HG03045 (cell line): ENCODE data around the gene RBPJL.

Source experiments
- ATAC-seq: cut with Tn5 transposase; IDR thresholded peaks from one replicate; pipeline ENCODE4 v1.9.1; 2021; ENCODE audit warnings: mild to moderate bottlenecking, moderate library complexity; ENCODE audit not compliant: unreplicated experiment

Gene RBPJL, protein sequence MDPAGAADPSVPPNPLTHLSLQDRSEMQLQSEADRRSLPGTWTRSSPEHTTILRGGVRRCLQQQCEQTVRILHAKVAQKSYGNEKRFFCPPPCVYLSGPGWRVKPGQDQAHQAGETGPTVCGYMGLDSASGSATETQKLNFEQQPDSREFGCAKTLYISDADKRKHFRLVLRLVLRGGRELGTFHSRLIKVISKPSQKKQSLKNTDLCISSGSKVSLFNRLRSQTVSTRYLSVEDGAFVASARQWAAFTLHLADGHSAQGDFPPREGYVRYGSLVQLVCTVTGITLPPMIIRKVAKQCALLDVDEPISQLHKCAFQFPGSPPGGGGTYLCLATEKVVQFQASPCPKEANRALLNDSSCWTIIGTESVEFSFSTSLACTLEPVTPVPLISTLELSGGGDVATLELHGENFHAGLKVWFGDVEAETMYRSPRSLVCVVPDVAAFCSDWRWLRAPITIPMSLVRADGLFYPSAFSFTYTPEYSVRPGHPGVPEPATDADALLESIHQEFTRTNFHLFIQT

DNA sequence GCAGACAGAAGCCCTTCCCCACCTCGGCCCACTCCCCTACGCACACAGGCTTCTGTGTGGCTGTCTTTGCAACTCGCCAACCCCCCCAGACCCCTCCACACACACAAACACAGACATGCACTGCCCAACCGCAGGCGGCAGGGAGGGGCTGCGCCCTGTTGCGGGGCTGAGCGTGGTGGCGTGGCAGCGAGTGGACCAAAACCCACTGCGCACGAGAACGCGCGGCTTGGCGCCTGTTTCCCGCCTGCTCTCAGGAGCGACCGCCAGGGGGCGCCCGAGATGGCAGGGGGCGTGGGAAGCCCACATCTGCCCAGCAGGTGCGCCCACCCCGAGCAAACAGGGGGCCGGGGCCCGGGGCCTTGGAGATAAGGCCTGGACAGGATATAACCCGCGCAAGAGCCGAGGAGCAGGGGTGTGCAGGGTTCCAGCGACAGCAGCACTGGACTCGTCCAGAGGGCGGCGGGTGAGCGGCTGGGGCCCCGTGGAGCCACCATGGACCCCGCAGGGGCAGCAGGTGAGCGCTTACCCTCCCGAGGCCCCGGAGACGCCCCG lies at the start of gene RBPJL:
Gene RBPJL (plus strand): TSS at position 410 of the 552 bp plus-strand sequence. CDS start 83 bp downstream, at position 493.
- no peak for ATAC-seq

DNA sequence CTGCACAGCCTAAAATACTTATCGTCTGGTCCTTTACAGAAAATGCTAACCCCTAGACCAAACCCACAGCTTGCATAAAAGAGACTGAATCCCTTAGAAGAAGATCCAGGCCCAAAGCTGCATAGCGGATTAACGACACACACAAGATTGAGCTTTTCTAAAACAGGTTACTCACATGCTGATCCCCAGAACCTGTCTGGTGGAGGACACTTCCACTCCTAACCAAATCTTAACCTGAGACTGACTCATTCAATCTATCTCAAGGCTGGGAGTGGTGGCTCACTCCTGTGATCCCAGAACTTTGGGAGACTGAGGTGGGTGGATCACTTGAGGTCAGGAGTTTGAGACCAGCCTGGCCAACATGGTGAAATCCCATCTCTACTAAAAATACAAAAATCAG lies 49.5 kb upstream of the RBPJL start:
- no peak for ATAC-seq

DNA sequence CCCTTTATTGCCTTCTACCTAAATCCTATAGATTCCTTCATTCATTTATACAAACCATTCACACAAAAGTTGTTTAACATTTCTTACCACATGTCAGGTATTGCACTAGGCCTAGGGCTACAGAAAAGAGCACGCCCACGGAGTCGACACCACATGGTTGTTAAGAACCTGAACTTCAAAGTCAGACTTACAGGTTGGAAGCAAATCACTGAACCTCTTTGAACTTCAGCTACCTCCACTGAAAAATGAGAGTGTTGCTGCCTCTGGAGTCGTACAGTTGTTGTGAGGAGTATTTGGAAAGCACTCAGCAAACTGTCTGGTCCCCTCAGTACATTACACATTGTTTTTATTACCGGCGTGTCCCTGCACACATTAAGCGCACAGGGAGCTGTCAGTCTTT lies 48.9 kb upstream of the RBPJL start:
- no peak for ATAC-seq

DNA sequence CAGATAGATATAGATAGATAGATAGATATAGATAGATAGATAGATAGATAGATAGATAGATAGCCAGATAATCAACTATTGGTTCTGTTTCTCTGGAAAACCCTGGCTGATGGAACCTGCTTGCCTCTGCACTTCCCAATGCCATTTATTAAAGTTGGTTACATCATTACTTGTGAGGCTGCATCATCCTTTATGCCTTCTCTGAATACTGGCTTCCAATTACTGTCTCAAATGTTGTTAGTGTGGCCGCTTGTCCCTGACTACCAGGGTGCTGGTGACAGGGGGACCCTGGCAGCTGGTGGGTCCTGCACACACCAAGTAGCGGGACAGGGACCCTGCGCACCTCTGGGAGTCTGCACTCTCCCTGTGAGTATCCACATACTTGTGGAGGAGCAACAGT lies 48.4 kb upstream of the RBPJL start:
- no peak for ATAC-seq

DNA sequence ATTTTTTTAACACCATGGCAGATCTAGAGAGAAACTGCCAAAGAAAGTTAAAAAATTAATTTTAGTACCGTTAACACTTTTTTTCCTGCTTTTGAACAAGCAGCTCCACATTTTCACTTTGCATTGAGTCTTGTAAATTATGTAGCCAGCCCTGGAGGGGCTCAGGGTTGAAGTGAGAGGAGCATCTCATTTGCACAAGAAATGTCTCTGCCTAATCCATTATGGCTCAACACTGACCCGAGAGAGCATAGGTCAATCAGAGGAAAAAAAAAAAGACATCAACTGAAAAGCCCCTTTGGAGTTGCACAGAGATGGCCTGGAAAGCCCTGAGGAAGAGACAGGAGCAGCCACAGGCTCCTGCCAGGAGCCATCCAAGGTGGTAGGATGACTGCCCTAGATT lies 48.0 kb upstream of the RBPJL start:
- ATAC-seq: no peak

DNA sequence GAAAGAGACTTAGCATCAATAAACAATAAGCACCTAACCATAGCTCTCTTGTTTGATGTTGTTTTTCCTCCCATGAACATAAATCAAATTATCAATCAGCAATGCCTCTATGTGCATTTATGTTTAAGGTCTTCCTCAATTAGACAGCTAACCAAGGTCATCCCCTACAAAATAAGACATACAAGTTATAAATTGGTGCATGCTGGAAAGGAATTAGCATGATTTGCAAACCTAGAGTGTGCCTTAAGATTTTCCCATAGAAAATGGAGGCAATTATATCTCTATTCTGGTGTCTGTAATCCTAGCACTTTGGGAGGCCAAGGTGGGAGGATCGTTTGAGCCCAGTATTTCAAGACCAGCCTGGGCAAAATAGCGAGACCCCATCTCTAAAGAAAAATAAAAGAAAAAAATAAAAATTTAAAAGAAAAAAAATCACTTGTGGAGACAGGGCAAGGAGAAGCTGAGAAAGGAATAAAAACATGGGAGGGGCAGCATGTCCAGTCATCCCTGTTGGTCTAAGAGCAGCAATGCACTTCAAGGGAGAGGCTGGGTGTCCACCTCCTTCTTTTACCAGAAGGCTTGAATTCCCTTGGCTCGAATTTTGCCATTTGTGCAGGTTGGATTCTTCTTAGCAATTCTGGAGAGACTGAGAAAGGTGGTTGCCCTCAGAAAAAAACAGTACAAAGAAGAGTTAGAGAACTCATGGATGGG lies 42.9 kb upstream of the RBPJL start:
- no peak for ATAC-seq

DNA sequence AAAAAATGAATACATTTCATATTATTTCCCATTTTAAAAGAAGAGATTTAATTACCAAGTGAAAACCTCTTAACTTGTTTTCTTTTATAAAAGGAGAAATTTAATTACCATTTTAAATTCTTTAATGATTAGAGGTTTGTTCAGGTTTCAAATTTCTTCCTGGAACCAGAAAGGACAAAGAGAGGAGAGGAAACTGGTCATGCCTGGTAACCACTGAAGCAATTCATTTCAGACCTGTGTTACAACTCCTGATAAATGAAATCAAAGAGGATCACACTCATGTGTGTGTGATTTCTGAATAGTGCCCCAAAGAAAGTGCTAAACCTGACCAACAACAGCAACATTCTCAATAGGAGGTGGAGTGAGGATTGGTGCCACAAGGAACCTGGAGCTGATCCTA lies 39.7 kb upstream of the RBPJL start:
- no peak for ATAC-seq

DNA sequence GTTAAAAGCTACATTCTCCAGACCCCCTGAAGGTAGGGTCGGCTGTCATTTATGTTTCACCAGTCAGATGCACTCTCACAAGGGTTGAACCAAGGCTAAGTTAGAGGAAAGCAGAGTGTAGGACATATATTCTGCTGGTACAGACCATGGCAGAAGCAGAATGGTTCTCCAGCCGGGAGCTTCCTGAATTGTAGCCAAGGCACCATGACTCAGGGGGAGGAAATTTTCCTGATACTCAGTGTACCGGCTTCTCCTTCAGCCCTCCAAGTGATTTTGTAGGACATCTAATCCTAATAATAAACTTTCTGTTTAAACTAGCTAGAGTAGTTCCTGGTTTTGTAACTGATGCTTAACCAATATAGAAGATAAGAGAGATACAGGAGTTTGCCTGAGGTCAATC lies 38.1 kb upstream of the RBPJL start:
- no peak for ATAC-seq

DNA sequence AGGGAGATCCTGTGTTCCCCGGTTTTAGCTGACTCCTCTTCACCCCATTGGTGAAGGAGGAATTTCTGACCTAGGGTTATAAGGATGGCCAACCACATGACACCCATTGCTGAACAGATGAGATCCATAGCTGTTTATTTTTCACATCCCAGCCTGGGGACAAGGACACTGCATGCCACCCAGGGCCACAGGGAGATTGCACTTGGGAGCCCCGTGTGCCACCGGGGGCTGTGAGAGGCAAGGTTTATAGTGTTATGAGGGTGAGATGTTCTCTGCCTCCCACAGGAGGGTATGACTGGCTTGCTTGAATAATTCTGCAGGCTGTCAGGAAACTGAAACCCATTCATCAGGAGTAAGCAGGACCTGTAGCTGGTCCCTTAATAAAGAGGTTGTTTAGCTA lies 37.6 kb upstream of the RBPJL start:
- no peak for ATAC-seq

DNA sequence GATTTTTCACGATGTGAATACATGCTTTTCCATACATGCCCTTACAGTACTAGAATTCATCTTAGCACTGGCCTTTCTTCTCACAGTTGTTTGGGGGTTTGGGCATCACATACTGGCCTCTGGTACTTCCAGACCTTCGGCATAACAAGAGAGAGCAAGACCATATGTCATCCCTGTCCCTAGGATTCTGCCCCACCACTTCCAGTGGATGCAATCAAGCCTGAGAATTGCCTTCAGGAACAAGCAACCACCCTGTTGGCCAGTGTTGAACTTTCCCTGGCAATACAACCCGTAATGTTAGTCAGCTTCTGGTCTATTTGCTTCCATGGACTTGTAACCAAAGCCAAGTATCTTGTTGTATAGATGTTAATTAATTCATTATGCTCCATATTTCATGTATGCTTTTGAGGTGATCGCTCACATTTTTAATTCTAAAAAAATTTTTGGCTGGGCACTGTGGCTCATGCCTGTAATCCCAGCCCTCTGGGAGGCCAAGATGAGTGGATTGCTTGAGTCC lies 36.8 kb upstream of the RBPJL start:
- ATAC-seq: no peak

DNA sequence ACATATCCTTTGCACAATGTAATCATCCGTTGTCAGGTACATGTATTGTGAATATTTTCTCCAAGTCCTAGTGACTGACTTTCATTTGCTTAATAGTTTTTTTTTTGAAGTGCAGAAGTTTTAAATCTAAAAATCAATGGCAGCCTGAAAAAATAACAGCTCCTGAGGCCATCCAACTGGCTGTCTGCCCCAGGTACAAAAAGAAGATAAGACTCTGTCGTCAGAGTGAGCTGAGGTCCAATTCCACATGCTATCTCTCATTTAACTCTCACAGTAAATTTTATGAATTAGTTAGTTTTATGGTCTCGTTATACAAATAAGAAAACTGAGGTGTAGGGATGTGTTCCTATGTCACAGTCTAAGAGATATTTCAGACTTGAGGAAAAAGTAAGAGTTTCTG lies 31.3 kb upstream of the RBPJL start:
- no peak for ATAC-seq

DNA sequence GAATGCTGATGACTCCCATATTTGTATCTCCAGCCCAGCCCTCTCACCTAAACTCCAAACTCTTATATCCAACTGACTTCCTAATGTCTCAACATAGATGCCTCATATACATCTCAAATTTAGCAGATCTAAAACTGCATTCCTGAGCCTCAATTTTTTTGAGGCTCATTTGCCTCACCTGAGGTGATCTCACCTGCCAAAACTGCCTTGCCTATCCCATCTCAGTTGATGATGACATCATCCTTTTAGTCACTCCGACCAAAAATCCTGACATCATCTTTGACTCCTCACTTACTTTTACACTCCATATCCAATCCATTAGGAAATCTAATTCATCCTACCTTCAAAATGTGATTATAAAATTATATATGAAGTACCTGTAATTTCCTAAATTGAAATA lies 26.6 kb upstream of the RBPJL start:
- ATAC-seq: no peak

DNA sequence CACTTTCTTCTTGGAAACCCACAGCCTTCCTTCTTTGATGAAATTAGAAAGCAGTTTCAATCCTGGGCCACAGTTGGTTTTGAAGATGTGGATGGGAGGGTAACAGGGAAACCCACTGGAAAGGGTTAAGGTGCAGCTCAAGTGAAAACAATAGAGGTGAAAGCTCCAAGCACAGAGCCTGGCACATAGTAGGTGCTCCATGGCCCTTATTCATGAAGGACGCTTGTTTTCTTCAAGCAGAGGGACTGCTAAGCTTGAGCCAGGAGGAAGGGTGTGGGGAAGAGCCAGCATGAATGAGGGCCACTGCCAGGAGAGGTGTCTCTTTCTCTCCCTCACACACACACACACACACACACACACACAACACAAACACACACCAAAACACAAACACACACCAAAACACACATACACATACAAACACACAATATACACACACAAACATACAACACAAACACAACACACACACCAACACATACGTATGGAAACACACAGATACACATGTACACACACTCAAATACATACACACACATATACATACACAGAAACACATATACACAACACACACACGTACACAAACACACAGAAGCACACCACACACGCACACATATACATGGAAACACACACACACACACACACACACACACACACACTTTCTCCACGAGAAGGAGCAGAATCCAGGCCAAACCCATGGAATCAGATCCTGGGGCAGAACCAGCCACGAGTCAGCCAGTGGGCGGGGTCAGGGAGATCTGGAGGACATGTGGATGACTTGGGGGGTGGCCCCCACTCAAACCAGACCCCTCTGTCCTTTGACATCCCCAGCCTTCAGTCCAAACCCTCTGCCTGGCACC lies 23.7 kb upstream of the RBPJL start:
- no peak for ATAC-seq

DNA sequence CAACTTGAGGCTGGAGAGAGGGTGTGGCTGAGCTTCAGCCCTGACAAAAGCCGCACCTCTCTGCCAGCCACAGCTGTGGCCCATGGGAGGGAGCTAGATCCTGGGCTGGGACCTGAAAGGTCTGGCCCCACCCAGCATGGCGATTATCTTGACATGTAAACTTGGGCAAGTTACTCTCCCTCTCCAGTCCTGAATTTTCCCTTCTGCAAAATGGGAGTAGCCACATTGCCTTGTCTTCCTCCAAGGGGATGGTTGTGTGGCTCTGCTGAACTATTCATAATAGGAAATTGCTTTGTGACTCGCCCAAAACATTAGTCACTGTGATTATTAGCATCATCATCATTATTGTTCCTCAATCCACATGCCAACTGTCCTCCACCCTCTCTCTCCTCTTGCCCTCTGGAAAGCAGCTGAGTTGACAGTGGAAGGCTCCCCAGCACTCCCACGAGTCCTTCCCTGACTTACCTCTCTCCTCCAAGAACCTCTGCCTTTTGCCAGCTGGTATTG lies 23.0 kb upstream of the RBPJL start:
- no peak for ATAC-seq

DNA sequence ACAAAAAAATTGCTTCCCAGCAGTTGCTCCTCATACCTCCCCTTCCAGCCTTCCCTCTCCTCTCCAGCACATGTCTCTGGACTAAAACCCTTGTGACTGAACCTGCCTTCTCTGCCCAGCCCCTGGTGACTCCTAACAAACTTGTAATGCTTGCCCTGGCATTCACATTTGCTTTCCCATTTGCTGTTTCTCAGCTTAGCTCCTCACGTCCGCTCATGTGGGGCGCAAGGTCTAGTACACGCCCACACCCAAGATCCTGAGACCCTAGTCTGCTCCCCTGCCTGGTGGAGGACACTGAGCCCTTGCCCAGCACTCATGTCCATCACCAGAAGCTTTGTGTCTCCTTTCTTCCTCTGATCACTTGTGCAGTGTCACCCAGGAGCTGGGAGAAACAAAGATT lies 18.3 kb upstream of the RBPJL start:
- no peak for ATAC-seq

DNA sequence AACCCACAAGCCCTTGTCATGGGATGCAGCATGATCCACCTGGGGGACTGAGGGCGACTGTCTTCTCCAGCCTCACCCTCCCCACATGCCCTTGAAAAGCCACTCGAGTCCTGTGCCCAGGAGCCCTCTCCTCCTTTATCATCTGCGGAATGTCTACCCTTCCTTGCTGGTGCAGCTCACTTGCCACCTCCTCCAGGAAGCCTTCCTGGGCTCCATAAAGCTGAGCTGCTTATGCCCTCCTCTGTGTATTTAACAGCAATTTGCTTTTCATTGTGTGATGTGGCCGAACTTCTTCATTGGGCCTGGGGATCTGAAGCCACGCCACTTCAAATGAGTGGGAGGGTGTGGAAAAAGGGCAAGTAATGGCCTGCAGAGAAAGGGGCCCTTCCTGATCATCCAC lies 17.8 kb upstream of the RBPJL start:
- no peak for ATAC-seq

DNA sequence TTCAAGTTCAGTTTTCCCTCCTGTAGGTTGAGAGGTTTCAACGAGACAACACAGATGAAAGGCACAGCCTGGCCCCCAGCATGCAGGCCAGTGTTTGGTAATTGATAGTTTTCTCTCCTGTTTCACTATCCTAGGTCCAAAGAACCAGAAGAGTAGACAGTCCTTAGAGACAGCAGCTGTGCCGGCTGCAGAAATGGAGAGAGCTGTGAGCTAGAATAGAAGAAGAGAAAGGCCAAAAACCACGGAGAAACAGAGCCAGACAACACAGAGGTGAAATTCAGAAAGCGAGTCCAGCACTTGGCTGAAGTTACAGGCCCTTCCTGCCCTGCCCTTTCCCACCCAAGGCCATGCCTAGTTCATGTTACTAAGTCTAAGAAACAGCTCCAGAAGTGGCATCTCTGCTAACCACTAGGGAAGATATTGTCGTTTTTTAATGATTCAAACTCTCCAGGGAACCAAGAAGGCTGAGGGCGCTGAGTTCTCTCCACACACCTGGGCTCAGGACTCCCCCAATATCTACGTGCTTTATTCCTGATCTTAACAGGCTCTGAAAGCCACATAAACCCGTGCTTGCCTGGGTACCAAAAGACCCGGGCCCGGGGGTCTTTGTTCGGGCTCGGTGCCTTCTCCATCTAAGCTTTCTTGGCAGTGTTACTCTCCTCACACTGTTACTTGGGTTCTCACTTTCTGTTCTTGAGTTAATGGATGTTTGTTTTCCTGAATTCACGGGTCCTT lies 16.5 kb upstream of the RBPJL start:
- ATAC-seq: no peak

DNA sequence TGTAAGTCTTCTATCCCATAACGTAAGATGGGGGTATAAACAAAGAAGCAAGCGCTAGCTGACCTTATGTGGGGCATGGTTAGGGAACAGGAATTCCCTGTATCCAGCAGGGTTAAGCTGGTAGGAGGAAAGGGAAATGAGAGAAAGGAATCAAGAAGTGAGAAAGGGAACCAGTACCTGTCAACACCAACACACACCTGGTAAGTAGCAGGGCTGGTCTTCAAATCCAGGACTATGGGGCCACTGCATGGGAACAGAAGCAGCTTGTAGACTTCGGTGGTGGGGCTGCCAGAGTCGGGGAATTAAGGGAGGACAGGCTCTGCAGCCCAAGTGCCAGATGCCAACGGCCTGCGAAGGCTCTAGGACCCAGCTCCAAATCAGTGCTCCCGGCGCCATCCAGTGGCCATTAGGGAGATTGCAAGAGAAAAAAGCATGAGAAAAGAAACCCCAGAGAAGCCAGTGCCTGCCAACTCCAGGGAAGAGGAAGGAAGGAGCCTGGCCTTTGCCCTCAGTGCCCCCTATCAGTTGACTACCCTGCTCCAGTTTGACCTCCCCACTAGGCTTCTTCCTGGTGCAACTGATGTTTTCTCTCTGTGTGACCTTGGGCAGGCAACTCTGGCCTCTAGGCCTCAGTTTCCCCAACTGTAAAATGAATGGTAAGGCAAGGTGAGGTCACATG lies 15.8 kb upstream of the RBPJL start:
- no peak for ATAC-seq

DNA sequence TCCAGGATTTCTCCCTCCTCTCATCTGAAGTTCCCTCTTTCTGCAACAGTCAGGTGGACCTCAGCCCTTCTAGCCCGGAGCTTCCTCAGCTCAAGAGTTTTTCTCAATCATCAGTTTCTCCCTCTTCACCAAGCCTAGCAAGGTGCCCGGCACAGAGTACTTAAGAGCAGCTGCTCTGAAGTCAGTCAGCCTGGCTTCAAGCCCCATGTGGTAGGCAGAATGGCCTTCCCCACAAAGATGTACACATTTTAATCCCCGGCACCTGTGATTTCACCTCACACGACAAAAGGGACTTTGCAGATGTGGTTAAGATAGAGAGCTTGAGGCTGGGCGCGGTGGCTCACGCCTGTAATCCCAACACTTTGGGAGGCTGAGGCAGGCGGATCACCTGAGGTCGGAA lies 15.1 kb upstream of the RBPJL start:
- no peak for ATAC-seq
